ENCODE results near the gene CRKL.

CRKL gene

GRCh38 chr22:20981787-20982562 is 64.8 kb downstream of the CRKL start, which contains the start of gene LZTR1:
TSS of gene LZTR1 (plus strand) at chr22:20982297. CDS start at chr22:20982372, 75 bp downstream.
- peak; percentile 58 to 66 for DNase-seq (ENCODE audit: low read depth in 2 of 2)

DNA sequence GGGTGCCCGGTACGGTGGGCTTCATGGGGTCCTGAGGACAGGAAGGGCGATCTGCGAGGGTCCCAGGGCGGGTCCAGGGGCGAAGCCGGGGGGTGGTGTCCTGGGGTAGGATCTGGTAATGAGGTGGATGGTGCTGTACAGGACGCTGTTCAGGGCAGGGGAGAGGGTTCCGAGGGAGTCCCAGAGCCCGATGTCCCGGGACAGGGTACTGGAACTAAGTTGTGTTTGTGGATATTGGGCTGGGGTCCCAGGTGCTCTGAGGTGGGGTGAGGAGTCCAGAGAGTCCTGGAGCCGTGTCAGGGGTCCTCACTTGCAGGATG is 65.3 kb downstream of the CRKL start:
- DNase-seq (ENCODE audit: low read depth in 2 of 2), result no peak

DNA sequence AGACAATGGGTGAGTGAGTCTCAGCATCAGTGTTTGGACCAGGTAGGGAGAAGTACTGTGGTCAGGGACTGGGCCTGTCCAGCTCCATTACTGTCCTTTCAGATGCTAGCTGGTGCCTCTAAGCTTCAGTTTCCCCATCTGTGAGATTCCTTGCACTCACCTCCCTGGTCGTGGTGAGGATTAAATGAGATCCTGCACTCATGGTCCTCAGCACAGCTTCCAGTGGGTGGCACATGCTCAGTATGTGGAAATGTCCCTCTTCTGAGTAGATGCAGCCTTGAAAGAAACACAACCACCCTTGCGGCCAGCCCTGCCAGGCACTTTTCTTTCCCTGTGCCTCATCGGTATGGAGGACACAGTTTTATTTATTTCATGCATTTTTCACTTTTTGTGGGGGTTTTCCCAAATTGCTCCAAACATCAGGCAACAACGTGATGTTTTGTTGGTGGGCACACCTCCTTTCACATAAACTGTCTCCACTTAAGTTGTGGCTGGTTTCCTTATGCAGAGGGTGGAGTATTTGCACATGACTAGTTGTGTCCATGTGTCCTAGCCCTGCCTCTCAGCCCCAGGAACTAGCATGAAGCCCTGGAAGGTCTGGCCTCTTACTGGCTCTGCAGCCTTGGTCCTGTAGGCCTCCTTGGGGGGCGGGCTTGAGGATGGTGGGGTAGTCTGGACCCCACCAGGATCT is 66.0 kb downstream of the CRKL start:
- DNase-seq (ENCODE audit: low read depth in 2 of 2), result no peak

GRCh38 chr22:20985720-20986119 is 68.5 kb downstream of the CRKL start:
- no peak for DNase-seq (ENCODE audit: low read depth in 2 of 2)

GRCh38 chr22:20986365-20986764 is 69.2 kb downstream of the CRKL start:
- DNase-seq (ENCODE audit: low read depth in 2 of 2), result no peak

GRCh38 chr22:20987375-20987774 is 70.2 kb downstream of the CRKL start:
- DNase-seq (ENCODE audit: low read depth in 2 of 2), result no peak

DNA sequence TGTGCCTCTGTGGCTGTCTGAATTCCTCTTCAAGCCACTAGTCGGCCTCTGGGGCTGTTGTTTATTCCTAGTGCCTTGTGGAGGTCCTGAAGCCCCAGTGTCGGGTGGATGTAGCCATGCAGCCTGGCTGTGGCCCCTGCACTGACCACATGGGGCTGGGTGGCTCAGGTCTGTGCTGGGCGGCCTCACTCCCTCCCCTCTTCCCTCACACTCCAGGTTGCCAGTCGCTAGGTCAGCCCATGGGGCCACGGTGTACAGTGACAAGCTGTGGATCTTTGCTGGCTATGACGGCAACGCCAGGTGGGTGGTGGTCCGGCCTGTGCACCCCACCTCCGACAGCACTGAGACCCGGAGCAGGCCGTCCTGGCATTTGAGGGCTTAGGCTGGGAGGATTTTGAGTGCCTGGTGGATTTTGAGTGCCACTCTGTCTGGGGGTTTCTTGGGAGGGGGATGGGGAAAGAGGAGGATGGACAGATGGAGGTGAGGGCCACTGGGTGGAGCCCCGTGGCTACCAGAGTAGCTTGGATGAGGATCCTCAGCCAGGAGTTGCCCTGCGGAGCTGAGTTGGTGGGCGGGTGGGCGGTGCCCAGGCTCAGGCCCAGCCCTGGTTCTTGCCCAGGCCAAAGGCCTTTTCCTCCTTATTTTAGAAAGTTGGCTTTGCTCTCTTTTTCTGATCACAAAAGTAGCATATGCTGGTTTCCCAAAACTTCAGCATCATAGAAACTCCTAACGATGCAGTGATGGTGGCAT is 71.5 kb downstream of the CRKL start:
- DNase-seq (ENCODE audit: low read depth in 2 of 2), result no peak

GRCh38 chr22:20989323-20990138 is 72.3 kb downstream of the CRKL start:
- no peak for DNase-seq (ENCODE audit: low read depth in 2 of 2)

GRCh38 chr22:20990184-20991180 is 73.3 kb downstream of the CRKL start:
- DNase-seq (ENCODE audit: low read depth in 2 of 2), result no peak

DNA sequence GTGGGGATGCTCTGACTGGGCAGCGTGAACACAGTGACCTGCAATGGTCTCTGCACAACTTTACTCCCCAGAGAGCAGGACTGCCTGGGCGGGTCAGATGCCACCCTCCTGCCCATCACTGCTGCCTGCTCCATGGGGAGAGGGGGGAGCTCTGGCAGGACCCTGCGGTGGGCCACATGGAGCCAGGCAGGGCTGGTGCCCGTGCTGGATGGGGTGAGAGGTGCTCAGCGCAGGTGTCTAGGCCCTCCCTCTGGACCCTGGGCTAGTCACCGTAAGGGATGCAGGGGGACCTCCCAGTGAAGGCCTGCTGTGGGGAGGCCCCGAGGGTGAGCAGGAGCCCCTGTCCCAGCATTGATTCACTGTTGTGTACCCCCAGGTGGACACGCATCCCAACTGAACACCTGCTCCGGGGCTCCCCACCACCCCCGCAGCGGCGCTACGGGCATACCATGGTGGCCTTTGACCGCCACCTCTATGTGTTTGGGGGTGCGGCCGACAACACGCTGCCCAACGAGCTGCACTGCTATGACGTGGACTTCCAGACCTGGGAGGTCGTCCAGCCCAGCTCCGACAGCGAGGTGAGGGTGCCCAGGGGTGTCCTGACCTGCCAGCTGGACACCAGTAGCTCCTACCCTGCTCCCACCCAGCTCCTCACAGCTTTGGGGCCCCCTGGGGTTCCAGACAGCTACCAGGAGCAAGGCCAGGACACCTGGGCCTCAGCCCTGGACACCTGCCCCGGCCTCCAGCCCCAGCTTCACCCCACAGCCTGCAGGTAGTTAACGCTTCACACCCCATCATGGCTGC is 74.2 kb downstream of the CRKL start:
- no peak for DNase-seq (ENCODE audit: low read depth in 2 of 2)

GRCh38 chr22:20992056-20992442 is 74.8 kb downstream of the CRKL start:
- DNase-seq (ENCODE audit: low read depth in 2 of 2), result no peak

- no peak for DNase-seq (ENCODE audit: low read depth in 2 of 2)
Measured at GRCh38 chr22:20992456-20993303, 75.5 kb downstream of the CRKL start.

DNA sequence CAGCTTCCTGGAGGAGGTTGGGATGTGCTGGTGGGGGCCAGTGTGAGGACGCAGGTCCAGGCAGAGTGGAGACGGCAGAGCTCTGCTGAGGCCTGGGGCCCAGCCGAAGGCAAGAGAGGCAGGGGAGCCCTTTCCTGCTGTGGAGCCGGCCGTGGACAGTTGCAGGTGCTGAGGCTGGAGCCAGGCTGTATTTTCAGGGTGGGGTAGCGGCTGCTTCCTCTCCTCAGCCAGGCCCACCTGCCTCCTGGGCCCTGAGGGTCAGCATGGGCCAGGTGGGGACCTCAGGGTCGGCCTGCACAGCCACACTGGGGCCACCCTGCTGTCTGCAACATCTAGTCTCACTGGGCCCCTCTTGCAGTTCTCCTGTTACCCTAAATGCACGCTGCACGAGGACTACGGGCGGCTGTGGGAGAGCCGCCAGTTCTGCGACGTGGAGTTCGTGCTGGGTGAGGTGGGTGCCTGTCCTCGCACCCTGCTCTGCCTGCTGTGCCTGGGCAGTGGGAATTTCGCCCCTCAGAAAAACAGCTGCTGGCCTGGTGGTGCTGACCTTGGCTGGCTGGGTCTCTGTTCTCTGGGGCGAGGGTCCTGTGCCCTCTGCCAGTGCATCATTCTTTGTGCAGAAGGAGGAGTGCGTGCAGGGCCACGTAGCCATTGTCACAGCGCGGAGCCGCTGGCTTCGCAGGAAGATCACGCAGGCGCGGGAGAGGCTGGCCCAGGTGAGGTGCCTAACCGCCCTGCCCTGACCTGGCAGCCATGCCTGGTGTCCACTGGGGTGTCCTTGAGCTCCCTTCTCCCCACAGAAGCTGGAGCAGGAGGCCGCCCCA is 76.3 kb downstream of the CRKL start:
- no peak for DNase-seq (ENCODE audit: low read depth in 2 of 2)

GRCh38 chr22:20994128-20994901 is 77.1 kb downstream of the CRKL start:
- no peak for DNase-seq (ENCODE audit: low read depth in 2 of 2)

DNA sequence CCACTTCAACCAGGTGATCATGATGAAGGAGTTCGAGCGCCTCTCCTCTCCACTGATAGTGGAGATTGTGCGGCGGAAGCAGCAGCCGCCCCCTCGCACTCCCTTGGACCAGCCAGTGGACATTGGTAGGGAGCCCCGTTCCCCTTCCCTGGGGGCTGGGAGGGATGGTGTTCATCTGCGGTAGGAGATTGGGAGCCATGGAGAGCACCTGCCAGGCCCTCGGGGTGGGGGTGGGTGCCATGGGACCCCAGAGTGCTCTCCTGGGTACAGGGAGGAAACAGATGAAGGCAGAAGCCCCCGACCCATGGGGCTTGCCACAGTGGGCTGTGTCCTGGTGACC is 77.7 kb downstream of the CRKL start:
- no peak for DNase-seq (ENCODE audit: low read depth in 2 of 2)

GRCh38 chr22:20995329-20996030 is 78.3 kb downstream of the CRKL start:
- DNase-seq (ENCODE audit: low read depth in 2 of 2), result no peak

- no peak for DNase-seq (ENCODE audit: low read depth in 2 of 2)
Measured at GRCh38 chr22:20996031-20996410, 78.8 kb downstream of the CRKL start.
